Measurements from ENCODE around the gene MYH10.
A peak's percentile ranks its signal among the peaks of the same experiment; 100 is the strongest.

MYH10 gene

GRCh38 chr17:8503807-8504206, 126.7 kb downstream of the MYH10 start:
- DNase-seq (no peak), ATAC-seq (replicated peaks) (no peak)
- Mint-ChIP-seq H3K27ac (no peak overlapping the region), H3K9me3 (no peaks in the 10 kb centered on the region), H3K27me3 (peaks cover 17 to 39% of the 10 kb centered on the region in 2 donors), H3K36me3 (ENCODE audit: insufficient read depth) (no peaks in the 10 kb centered on the region), H3K4me1 (ENCODE audit: low read depth in 2 of 2) (peaks cover 0 to 3% of the 10 kb centered on the region in 2 donors), H3K4me3 (no peak overlapping the region)

- no peak for DNase-seq
- peaks cover 0 to 3% of the 10 kb centered on the region in 2 donors for H3K4me1 Mint-ChIP-seq (ENCODE audit: low read depth in 2 of 2)
- peaks cover 17 to 39% of the 10 kb centered on the region in 2 donors for H3K27me3 Mint-ChIP-seq
- H3K4me3 Mint-ChIP-seq: no peak overlapping the region
- H3K27ac Mint-ChIP-seq: no peak overlapping the region
- no peaks in the 10 kb centered on the region for H3K36me3 Mint-ChIP-seq (ENCODE audit: insufficient read depth)
- no peaks in the 10 kb centered on the region for H3K9me3 Mint-ChIP-seq
- ATAC-seq (replicated peaks): no peak
Measured at GRCh38 chr17:8503368-8503767, 127.2 kb downstream of the MYH10 start.

- Mint-ChIP-seq H3K4me1 (ENCODE audit: low read depth in 2 of 2) (peaks cover 0 to 3% of the 10 kb centered on the region in 2 donors), H3K27ac (no peak overlapping the region), H3K36me3 (ENCODE audit: insufficient read depth) (no peaks in the 10 kb centered on the region), H3K9me3 (no peaks in the 10 kb centered on the region), H3K27me3 (peaks cover 17 to 39% of the 10 kb centered on the region in 2 donors), H3K4me3 (no peak overlapping the region)
- DNase-seq (no peak), ATAC-seq (replicated peaks) (no peak)
Measured at GRCh38 chr17:8502126-8502525, 128.4 kb downstream of the MYH10 start.

- Mint-ChIP-seq H3K27me3 (peaks cover 17 to 32% of the 10 kb centered on the region in 2 donors), H3K9me3 (no peaks in the 10 kb centered on the region), H3K36me3 (ENCODE audit: insufficient read depth) (peaks cover 4% of the 10 kb centered on the region), H3K4me1 (ENCODE audit: low read depth in 2 of 2) (peaks cover 0 to 3% of the 10 kb centered on the region in 2 donors), H3K27ac (no peak overlapping the region), H3K4me3 (no peak overlapping the region)
- ATAC-seq (replicated peaks) (no peak), DNase-seq (no peak)
Measured at GRCh38 chr17:8500609-8501008, 129.9 kb downstream of the MYH10 start.

- H3K4me1 Mint-ChIP-seq (ENCODE audit: low read depth in 2 of 2): peaks cover 0 to 3% of the 10 kb centered on the region in 2 donors
- H3K4me3 Mint-ChIP-seq: no peak overlapping the region
- peaks cover 4% of the 10 kb centered on the region for H3K36me3 Mint-ChIP-seq (ENCODE audit: insufficient read depth)
- no peaks in the 10 kb centered on the region for H3K9me3 Mint-ChIP-seq
- H3K27ac Mint-ChIP-seq: no peak overlapping the region
- DNase-seq (no peak), ATAC-seq (replicated peaks) (no peak)
- peaks cover 16 to 25% of the 10 kb centered on the region in 2 donors for H3K27me3 Mint-ChIP-seq
Measured at GRCh38 chr17:8499614-8500013, 130.9 kb downstream of the MYH10 start.

- no peak for DNase-seq
- Mint-ChIP-seq H3K9me3 (no peaks in the 10 kb centered on the region), H3K27me3 (peaks cover 12 to 21% of the 10 kb centered on the region in 2 donors), H3K4me3 (no peak overlapping the region), H3K36me3 (ENCODE audit: insufficient read depth) (peaks cover 4% of the 10 kb centered on the region), H3K27ac (no peak overlapping the region), H3K4me1 (ENCODE audit: low read depth in 2 of 2) (peaks cover 0 to 3% of the 10 kb centered on the region in 2 donors)
- ATAC-seq (replicated peaks): no peak
Measured at GRCh38 chr17:8499171-8499570, 131.4 kb downstream of the MYH10 start.

GRCh38 chr17:8496081-8496480, 134.4 kb downstream of the MYH10 start:
- DNase-seq (no peak), ATAC-seq (replicated peaks) (no peak)
- H3K9me3 Mint-ChIP-seq: peaks cover 0 to 3% of the 10 kb centered on the region in 2 donors
- H3K4me3 Mint-ChIP-seq: no peak overlapping the region
- H3K36me3 Mint-ChIP-seq (ENCODE audit: insufficient read depth): peaks cover 4% of the 10 kb centered on the region
- H3K27me3 Mint-ChIP-seq: peaks cover 0 to 12% of the 10 kb centered on the region in 2 donors
- no peak overlapping the region for H3K27ac Mint-ChIP-seq
- H3K4me1 Mint-ChIP-seq (ENCODE audit: low read depth in 2 of 2): no peaks in the 10 kb centered on the region

GRCh38 chr17:8494506-8495111, 135.9 kb downstream of the MYH10 start:
- peaks cover 4% of the 10 kb centered on the region for H3K36me3 Mint-ChIP-seq (ENCODE audit: insufficient read depth)
- H3K27ac Mint-ChIP-seq: no peak overlapping the region

GRCh38 chr17:8494021-8494420, 136.5 kb downstream of the MYH10 start:
- H3K36me3 Mint-ChIP-seq (ENCODE audit: insufficient read depth): peaks cover 4% of the 10 kb centered on the region
- no peaks in the 10 kb centered on the region for H3K4me1 Mint-ChIP-seq (ENCODE audit: low read depth in 2 of 2)

More at GRCh38 chr17:8494506-8495111, 135.9 kb downstream of the MYH10 start:
- H3K27me3 Mint-ChIP-seq: peaks cover 0 to under 1% of the 10 kb centered on the region in 2 donors
- no peak overlapping the region for H3K4me3 Mint-ChIP-seq
- ATAC-seq (replicated peaks): no peak
- H3K9me3 Mint-ChIP-seq: peaks cover 0 to 3% of the 10 kb centered on the region in 2 donors
- DNase-seq: no peak
- no peaks in the 10 kb centered on the region for H3K4me1 Mint-ChIP-seq (ENCODE audit: low read depth in 2 of 2)

GRCh38 chr17:8492121-8492520, 138.4 kb downstream of the MYH10 start:
- H3K27ac Mint-ChIP-seq: no peak overlapping the region
- peaks cover 4% of the 10 kb centered on the region for H3K36me3 Mint-ChIP-seq (ENCODE audit: insufficient read depth)
- no peak for DNase-seq
- no peaks in the 10 kb centered on the region for H3K27me3 Mint-ChIP-seq
- H3K9me3 Mint-ChIP-seq: peaks cover 0 to 3% of the 10 kb centered on the region in 2 donors
- H3K4me3 Mint-ChIP-seq: no peak overlapping the region
- no peak for ATAC-seq (replicated peaks)
- H3K4me1 Mint-ChIP-seq (ENCODE audit: low read depth in 2 of 2): no peaks in the 10 kb centered on the region

More at GRCh38 chr17:8494021-8494420, 136.5 kb downstream of the MYH10 start:
- H3K27me3 Mint-ChIP-seq: no peaks in the 10 kb centered on the region
- no peak for ATAC-seq (replicated peaks)
- no peak overlapping the region for H3K4me3 Mint-ChIP-seq
- no peak for DNase-seq
- peaks cover 0 to 3% of the 10 kb centered on the region in 2 donors for H3K9me3 Mint-ChIP-seq
- no peak overlapping the region for H3K27ac Mint-ChIP-seq

GRCh38 chr17:8490256-8491023, 140.1 kb downstream of the MYH10 start:
- no peak for ATAC-seq (replicated peaks)
- H3K27me3 Mint-ChIP-seq: no peaks in the 10 kb centered on the region
- H3K9me3 Mint-ChIP-seq: peaks cover 0 to 3% of the 10 kb centered on the region in 2 donors
- DNase-seq: no peak
- H3K4me3 Mint-ChIP-seq: no peak overlapping the region
- no peaks in the 10 kb centered on the region for H3K36me3 Mint-ChIP-seq (ENCODE audit: insufficient read depth)
- no peaks in the 10 kb centered on the region for H3K4me1 Mint-ChIP-seq (ENCODE audit: low read depth in 2 of 2)
- no peak overlapping the region for H3K27ac Mint-ChIP-seq

GRCh38 chr17:8489841-8490240, 140.7 kb downstream of the MYH10 start:
- Mint-ChIP-seq H3K4me1 (ENCODE audit: low read depth in 2 of 2) (no peaks in the 10 kb centered on the region), H3K36me3 (ENCODE audit: insufficient read depth) (peaks cover 3% of the 10 kb centered on the region)

GRCh38 chr17:8488901-8489300, 141.6 kb downstream of the MYH10 start:
- Mint-ChIP-seq H3K36me3 (ENCODE audit: insufficient read depth) (peaks cover 3% of the 10 kb centered on the region), H3K27me3 (no peaks in the 10 kb centered on the region), H3K27ac (peak overlapping the region; percentile 30 to 38), H3K4me3 (no peak overlapping the region), H3K9me3 (peaks cover 0 to 3% of the 10 kb centered on the region in 2 donors), H3K4me1 (ENCODE audit: low read depth in 2 of 2) (no peaks in the 10 kb centered on the region)
- ATAC-seq (replicated peaks) (no peak), DNase-seq (no peak)

More at GRCh38 chr17:8489841-8490240, 140.7 kb downstream of the MYH10 start:
- peaks cover 0 to 3% of the 10 kb centered on the region in 2 donors for H3K9me3 Mint-ChIP-seq
- ATAC-seq (replicated peaks) (no peak), DNase-seq (no peak)
- no peaks in the 10 kb centered on the region for H3K27me3 Mint-ChIP-seq
- no peak overlapping the region for H3K4me3 Mint-ChIP-seq
- no peak overlapping the region for H3K27ac Mint-ChIP-seq

GRCh38 chr17:8488491-8488890, 142.0 kb downstream of the MYH10 start:
- no peak for ATAC-seq (replicated peaks)
- Mint-ChIP-seq H3K4me1 (ENCODE audit: low read depth in 2 of 2) (no peaks in the 10 kb centered on the region), H3K4me3 (no peak overlapping the region), H3K27ac (peak overlapping the region; percentile 30 to 38), H3K9me3 (peaks cover 0 to 3% of the 10 kb centered on the region in 2 donors), H3K36me3 (ENCODE audit: insufficient read depth) (peaks cover 3% of the 10 kb centered on the region), H3K27me3 (no peaks in the 10 kb centered on the region)
- no peak for DNase-seq
